22Rv1 (cell line): ENCODE data around the gene TLE1.

ENCODE experiments used
- CTCF ChIP-seq: fragments of 450-650 bp; IDR thresholded peaks from 2 replicates; pipeline ENCODE4 v1.5.1; 2017; ENCODE audit warnings: mild to moderate bottlenecking
- ZFX ChIP-seq: fragments of 450-650 bp; IDR thresholded peaks from 2 replicates; pipeline ENCODE4 v1.6.1; 2017; ENCODE audit warnings: antibody characterized with exemption, borderline replicate concordance

GRCh38 chr9:81548911-81549310 is 140.4 kb downstream of the TLE1 start:
- no peak for TF ChIP-seq CTCF
- no peak for TF ChIP-seq ZFX
